ENCODE results near the gene SNX22.

Gene SNX22

GRCh38 chr15:64191971-64192830, 40.7 kb downstream of the SNX22 start:
- H3K36me3 ChIP-seq (ENCODE audit: insufficient read depth, low read length): no peaks in the 10 kb centered on the region
- H3K9me3 ChIP-seq (ENCODE audit: low read depth, low read length): no peaks in the 10 kb centered on the region
- H3K9ac ChIP-seq (ENCODE audit: insufficient read length): no peak overlapping the region
- TF ChIP-seq POLR2AphosphoS5 (IDR thresholded peaks at IDR 0.05; ENCODE audit: borderline replicate concordance, low read depth, low read length): no peak
- no peak overlapping the region for H3K4me3 ChIP-seq
- H3K27ac ChIP-seq: no peak overlapping the region
- no peak for DNase-seq (ENCODE audit: low read depth, low spot score)

DNA sequence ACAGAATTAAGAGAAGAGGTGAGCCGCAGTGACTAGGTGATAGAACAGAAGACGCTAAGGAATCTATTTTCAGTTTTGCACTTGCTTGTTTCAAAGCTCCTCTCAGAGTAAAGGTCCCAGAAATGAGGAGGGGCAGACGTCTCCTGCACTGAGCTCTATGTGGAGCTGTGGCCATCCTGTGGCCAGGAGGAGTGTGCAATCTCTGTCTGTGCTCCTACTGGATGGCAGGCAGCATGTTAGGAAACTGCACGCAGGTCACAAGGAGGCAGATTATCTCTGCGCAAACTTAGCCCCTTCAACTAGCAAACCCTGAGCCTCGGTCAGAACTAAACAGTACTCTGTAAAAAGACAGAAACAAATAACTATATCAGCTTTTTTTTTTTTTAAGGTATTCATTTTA, 42.4 kb downstream of the SNX22 start:
- H3K4me3 ChIP-seq: no peak overlapping the region
- H3K9me3 ChIP-seq (ENCODE audit: low read depth, low read length): no peaks in the 10 kb centered on the region
- no peak for TF ChIP-seq POLR2AphosphoS5 (IDR thresholded peaks at IDR 0.05; ENCODE audit: borderline replicate concordance, low read depth, low read length)
- no peak for TF ChIP-seq EZH2 (IDR thresholded peaks at IDR 0.05)
- TF ChIP-seq FOXP2 (optimal IDR thresholded peaks at IDR 0.05; ENCODE audit: control extremely low read depth, extremely low read length, insufficient read depth): no peak
- H3K9ac ChIP-seq (ENCODE audit: insufficient read length): no peak overlapping the region
- H3K27ac ChIP-seq: no peak overlapping the region
- no peak for DNase-seq (ENCODE audit: low read depth, low spot score)
- H3K36me3 ChIP-seq (ENCODE audit: insufficient read depth, low read length): no peaks in the 10 kb centered on the region

DNA sequence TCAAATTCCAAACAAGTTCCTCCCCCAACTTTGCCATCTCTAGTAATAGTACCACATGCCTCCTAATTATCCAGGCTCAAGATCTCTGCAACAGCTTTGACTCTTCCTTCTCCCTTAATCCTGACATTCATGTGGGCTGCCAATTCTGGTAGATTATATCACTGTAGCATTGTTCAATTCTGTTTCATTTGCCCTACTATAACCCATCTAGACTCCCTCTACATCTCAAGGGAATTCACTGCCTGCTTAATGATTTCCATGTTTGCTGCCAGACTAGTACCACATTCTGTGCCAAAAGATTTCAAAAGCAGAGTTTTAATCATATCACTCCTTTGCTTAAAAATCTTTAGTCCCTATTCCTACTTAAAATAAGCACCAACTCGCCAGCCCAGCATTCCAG, 45.9 kb downstream of the SNX22 start:
- Histone ChIP-seq H3K27ac (no peak overlapping the region), H3K9me3 (ENCODE audit: low read depth, low read length) (no peaks in the 10 kb centered on the region), H3K9ac (ENCODE audit: insufficient read length) (no peak overlapping the region), H3K4me3 (no peak overlapping the region), H3K36me3 (ENCODE audit: insufficient read depth, low read length) (no peaks in the 10 kb centered on the region; the same call in 1 of the 2 replicates)
- no peak for DNase-seq (ENCODE audit: low read depth, low spot score)
- no peak for TF ChIP-seq FOXP2 (optimal IDR thresholded peaks at IDR 0.05; ENCODE audit: control extremely low read depth, extremely low read length, insufficient read depth)
- TF ChIP-seq POLR2AphosphoS5 (IDR thresholded peaks at IDR 0.05; ENCODE audit: borderline replicate concordance, low read depth, low read length): no peak
- no peak for TF ChIP-seq EZH2 (IDR thresholded peaks at IDR 0.05)

DNA sequence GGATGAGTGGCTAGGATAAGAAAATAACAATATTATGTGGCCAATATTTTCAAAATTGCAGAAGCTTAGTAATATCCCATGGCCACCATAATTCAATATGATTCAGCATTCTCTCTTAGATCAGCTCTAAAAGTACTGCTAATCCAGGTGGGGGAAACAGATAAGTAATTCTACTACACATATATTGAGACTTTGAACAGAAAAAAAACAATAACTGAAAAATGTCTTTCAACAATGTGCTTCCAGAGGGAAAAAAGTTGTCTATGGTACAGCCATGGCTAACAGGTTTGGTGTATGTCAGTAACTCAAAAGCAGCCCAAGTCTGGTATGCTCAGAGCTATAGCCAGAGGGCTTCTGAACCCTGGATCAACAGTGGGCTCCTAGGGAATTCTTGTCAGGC, 53.7 kb downstream of the SNX22 start:
- H3K9me3 ChIP-seq (ENCODE audit: low read depth, low read length): no peaks in the 10 kb centered on the region
- H3K4me3 ChIP-seq: no peak overlapping the region
- TF ChIP-seq EZH2 (IDR thresholded peaks at IDR 0.05) (no peak), POLR2AphosphoS5 (IDR thresholded peaks at IDR 0.05; ENCODE audit: borderline replicate concordance, low read depth, low read length) (no peak), FOXP2 (optimal IDR thresholded peaks at IDR 0.05; ENCODE audit: control extremely low read depth, extremely low read length, insufficient read depth) (no peak)
- no peak for DNase-seq (ENCODE audit: low read depth, low spot score)
- no peak overlapping the region for H3K9ac ChIP-seq (ENCODE audit: insufficient read length)
- peaks cover 6% of the 10 kb centered on the region; the same call in 1 of the 2 replicates for H3K36me3 ChIP-seq (ENCODE audit: insufficient read depth, low read length)
- H3K27ac ChIP-seq: no peak overlapping the region

Data from SK-N-MC (cell line).